ENCODE results near the gene PGP. TPM values are rescaled to one million over a fixed set of nuclear protein-coding genes. Genes with fewer than 3 reads are reported as not detected.

PGP gene
- total RNA-seq, 6 experiments from 2014 or later: 12.8 to 17.8 (median 15.1) TPM

DNA sequence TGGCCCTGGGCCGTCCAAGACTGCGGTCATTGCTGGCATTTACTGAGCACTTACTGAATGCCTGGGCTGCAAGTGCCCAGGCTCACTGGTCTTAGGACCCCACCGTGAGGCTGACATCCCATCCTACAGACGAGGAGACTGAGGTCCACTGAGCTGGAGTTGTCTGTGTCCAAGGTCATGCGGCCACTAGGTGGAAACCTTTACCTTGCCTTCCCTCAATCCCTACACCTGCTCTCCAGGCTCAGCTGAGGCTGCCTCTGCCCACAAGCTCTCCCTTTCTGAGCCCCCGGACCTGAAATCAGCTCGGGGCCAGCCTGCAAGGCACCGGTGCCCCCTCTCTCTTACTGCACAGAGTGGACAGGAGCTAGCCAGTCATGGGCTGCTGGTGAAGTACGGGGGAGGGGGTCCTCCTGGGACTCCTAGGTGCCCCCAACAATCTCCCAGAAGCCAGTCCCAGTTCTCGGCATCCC, 19.8 kb downstream of the PGP start:
- TF ChIP-seq, protein P1, sequence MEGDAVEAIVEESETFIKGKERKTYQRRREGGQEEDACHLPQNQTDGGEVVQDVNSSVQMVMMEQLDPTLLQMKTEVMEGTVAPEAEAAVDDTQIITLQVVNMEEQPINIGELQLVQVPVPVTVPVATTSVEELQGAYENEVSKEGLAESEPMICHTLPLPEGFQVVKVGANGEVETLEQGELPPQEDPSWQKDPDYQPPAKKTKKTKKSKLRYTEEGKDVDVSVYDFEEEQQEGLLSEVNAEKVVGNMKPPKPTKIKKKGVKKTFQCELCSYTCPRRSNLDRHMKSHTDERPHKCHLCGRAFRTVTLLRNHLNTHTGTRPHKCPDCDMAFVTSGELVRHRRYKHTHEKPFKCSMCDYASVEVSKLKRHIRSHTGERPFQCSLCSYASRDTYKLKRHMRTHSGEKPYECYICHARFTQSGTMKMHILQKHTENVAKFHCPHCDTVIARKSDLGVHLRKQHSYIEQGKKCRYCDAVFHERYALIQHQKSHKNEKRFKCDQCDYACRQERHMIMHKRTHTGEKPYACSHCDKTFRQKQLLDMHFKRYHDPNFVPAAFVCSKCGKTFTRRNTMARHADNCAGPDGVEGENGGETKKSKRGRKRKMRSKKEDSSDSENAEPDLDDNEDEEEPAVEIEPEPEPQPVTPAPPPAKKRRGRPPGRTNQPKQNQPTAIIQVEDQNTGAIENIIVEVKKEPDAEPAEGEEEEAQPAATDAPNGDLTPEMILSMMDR (IDR thresholded peaks at IDR 0.05): peak; percentile 70
- Mint-ChIP-seq H3K27me3 (ENCODE audit: insufficient read depth) (peaks cover 14% of the 10 kb centered on the region), H3K27ac (no peak overlapping the region), H3K4me3 (no peak overlapping the region), H3K4me1 (ENCODE audit: low read depth) (no peaks in the 10 kb centered on the region; the same call in 1 of the 2 replicates), H3K9me3 (no peaks in the 10 kb centered on the region), H3K36me3 (ENCODE audit: low read depth) (no peaks in the 10 kb centered on the region)
- DNase-seq: peak; percentile 20

DNA sequence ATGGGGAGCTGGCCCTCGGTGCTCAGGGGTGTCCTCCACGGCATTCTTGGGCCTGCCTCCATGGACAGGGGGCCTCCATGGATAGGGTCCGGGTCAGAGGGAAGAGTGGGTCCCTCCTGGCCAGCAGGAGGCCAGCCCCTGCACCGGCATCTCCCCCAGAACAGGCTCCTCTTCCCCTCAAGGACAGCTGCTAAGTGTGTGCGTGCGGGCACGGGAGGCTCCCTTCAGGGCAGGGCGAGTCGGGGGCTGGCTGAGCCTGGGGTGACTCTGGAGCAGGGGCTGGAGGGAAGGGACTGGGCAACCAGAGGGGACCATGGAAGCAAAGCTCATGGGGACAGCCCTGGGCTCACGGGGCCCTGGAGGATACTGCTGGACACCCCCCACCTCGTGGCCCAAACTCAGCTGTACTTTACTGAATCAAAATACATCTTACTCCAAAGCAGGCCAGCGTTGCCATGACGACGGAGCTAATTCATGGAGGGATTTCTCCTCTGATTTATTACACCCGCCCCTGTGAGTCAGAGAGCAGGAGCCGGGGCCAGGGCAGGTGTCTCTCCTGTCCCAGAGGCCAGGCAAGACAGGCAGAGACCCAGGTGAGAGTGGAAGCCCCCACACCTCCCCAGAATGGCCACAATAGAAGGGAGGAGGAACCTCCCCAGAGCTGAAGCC, 20.3 kb downstream of the PGP start:
- no peak overlapping the region for H3K4me3 Mint-ChIP-seq
- H3K9me3 Mint-ChIP-seq: no peaks in the 10 kb centered on the region
- peak; percentile 54 for DNase-seq
- H3K36me3 Mint-ChIP-seq (ENCODE audit: low read depth): no peaks in the 10 kb centered on the region
- TF ChIP-seq, protein P1 (IDR thresholded peaks at IDR 0.05): no peak
- peaks cover 14% of the 10 kb centered on the region for H3K27me3 Mint-ChIP-seq (ENCODE audit: insufficient read depth)
- H3K27ac Mint-ChIP-seq: no peak overlapping the region
- no peaks in the 10 kb centered on the region; the same call in 1 of the 2 replicates for H3K4me1 Mint-ChIP-seq (ENCODE audit: low read depth)

DNA sequence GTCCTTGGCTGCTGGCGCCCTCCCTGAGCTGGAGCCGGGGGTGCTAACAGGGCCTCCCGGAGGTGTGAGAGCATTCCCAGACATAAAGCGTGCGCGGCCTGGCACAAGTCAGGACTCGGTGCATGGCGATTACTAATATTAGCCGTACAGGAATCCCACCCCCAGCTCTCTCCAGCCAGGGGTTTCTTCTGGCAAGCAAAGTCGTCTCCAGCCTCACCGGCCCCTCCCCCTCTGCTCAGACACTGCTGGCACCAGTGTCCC, 23.3 kb downstream of the PGP start:
- Mint-ChIP-seq H3K9me3 (no peaks in the 10 kb centered on the region), H3K27me3 (ENCODE audit: insufficient read depth) (peaks cover 5% of the 10 kb centered on the region; the same call in 1 of the 2 replicates)

DNA sequence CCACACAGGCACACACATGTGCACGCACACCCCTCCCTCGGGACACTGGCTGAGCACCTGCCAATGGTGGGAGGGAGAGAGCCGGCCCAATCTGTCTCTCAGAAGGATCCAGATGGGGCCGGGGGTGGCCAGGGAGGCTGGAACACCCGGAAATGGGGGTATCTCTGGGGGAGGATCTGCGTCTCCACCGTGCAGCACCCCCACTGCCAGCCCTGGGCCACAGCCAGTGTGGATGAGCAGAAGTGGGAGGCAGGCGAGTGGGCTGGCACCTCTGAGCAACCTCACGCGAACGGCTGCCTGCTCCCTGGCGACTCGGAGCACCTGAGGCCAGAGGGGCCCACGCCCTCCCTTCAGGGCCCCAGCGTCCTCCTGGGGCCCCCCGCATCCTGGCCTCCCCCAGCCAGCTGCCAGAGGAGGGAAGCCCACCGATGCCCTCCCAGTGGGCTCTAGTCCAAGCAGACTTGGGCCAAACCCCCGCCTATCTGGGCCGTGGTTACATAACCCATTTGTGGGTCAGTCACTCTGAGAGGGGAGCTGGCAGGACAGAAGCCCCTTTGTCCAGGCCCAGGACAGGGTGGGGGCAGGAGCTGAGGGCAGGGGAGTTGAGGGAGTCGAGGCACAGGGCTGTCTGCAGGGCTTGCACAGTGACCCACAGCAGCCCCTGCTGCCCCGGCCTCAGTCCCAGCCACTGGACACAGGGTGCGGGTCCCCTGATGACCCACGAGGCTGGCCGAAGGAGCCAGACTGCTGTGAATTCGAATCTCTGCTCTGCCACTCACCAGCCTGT, 23.8 kb downstream of the PGP start:
- no peaks in the 10 kb centered on the region for H3K9me3 Mint-ChIP-seq
- H3K4me3 Mint-ChIP-seq: no peak overlapping the region
- TF ChIP-seq, protein P1 (IDR thresholded peaks at IDR 0.05): no peak
- no peaks in the 10 kb centered on the region for H3K36me3 Mint-ChIP-seq (ENCODE audit: low read depth)
- DNase-seq: no peak
- no peaks in the 10 kb centered on the region; the same call in 1 of the 2 replicates for H3K4me1 Mint-ChIP-seq (ENCODE audit: low read depth)
- no peak overlapping the region for H3K27ac Mint-ChIP-seq
- peaks cover 9% of the 10 kb centered on the region; the same call in 1 of the 2 replicates for H3K27me3 Mint-ChIP-seq (ENCODE audit: insufficient read depth)

More for the DNA sequence above, 23.3 kb downstream of the PGP start:
- DNase-seq: no peak
- no peak overlapping the region for H3K27ac Mint-ChIP-seq
- H3K36me3 Mint-ChIP-seq (ENCODE audit: low read depth): no peaks in the 10 kb centered on the region
- no peak overlapping the region for H3K4me3 Mint-ChIP-seq
- TF ChIP-seq, protein P1 (IDR thresholded peaks at IDR 0.05): no peak
- H3K4me1 Mint-ChIP-seq (ENCODE audit: low read depth): no peaks in the 10 kb centered on the region; the same call in 1 of the 2 replicates

DNA sequence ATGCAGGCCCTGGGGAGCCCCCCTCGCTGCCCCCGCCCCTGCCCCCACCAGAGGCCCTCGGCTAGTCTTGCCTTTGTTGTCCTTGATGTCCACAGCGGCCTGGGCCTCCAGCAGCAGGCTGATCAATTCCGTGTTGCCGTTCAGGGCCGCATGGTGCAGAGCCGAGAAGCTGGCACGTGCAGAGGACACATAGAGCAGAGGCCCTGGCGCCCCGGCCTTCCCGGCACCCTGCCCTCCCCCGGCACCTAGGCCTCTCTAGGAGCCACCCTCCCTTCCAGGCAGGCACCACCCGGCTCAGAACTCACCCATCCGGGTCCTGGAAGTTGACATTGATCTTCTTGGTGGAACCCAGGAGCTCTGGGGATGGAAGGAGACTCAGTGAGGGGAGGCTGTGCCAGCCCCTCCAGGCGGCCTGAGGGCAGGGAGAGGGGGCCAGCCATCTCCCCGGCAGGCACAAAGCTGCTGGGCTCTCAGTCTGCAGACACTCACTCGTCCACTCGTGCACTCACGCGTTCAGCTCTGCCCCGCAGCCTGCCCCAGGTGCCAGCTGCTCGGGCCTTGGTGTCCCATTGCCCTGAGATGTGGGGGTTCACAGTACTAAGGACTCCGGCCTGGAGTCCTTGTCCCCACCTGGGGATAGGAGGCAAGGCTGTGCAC, 24.5 kb downstream of the PGP start:
- TF ChIP-seq, protein P1 (IDR thresholded peaks at IDR 0.05): no peak
- H3K27me3 Mint-ChIP-seq (ENCODE audit: insufficient read depth): peaks cover 6% of the 10 kb centered on the region; the same call in 1 of the 2 replicates
- H3K4me1 Mint-ChIP-seq (ENCODE audit: low read depth): no peaks in the 10 kb centered on the region; the same call in 1 of the 2 replicates
- DNase-seq: no peak
- H3K9me3 Mint-ChIP-seq: no peaks in the 10 kb centered on the region
- no peak overlapping the region for H3K4me3 Mint-ChIP-seq
- H3K27ac Mint-ChIP-seq: no peak overlapping the region
- no peaks in the 10 kb centered on the region for H3K36me3 Mint-ChIP-seq (ENCODE audit: low read depth)

Data from HFFc6 (cell line).